CD8-positive, alpha-beta memory T cell (primary cell): ENCODE results near the gene COL25A1. TPM values are rescaled to one million over a fixed set of nuclear protein-coding genes. Genes with fewer than 3 reads are reported as not detected.

ENCODE experiments used
- CTCF ChIA-PET: fragments of 350-600 bp; sonication (Branson Sonifier 250); formaldehyde crosslinking; loops from one replicate; lab custom pipeline; 2021; ENCODE audit warnings: antibody characterized with exemption; lab: Charles Lee
- POLR2A ChIA-PET: fragments of 350-600 bp; sonication (Branson Sonifier 250); formaldehyde crosslinking; loops from one replicate; lab custom pipeline; 2021; ENCODE audit warnings: antibody characterized with exemption; lab: Charles Lee
- DNase-seq, 5 donors: peaks; one replicate each; pipeline versions ENCODE4 v3.0.0 to v3.0.0-alpha.2; 2020 to 2022; ENCODE audit warnings: mixed read lengths in 1 of 5
- H3K27ac ChIP-seq: one replicate; pipeline ENCODE4 v1.7.0; 2013; ENCODE audit warnings: low read depth, mild to moderate bottlenecking, low read length, moderate library complexity
- H3K27me3 ChIP-seq: 2 replicates; pipeline ENCODE4 v1.7.0; 2013; ENCODE audit warnings: low read length, mild to moderate bottlenecking; ENCODE audit not compliant: insufficient read depth, poor library complexity, severe bottlenecking
- H3K36me3 ChIP-seq: 2 replicates; pipeline ENCODE4 v1.7.0; 2013; ENCODE audit warnings: mild to moderate bottlenecking, low read length, moderate library complexity; ENCODE audit not compliant: insufficient read depth
- H3K4me1 ChIP-seq: 2 replicates; pipeline ENCODE4 v1.7.0; 2013; ENCODE audit warnings: mild to moderate bottlenecking, low read length, moderate library complexity; ENCODE audit not compliant: insufficient read depth
- H3K4me3 ChIP-seq: 2 replicates; pipeline ENCODE4 v1.7.0; 2013; ENCODE audit warnings: mild to moderate bottlenecking, low read length
- H3K9me3 ChIP-seq: 2 replicates; pipeline ENCODE4 v1.7.0; 2013; ENCODE audit warnings: mild to moderate bottlenecking, low read length
- H3K27ac Mint-ChIP-seq, 8 donors: one replicate each; pipeline ENCODE4 v1.8.0; 2020 to 2021; ENCODE audit warnings: mixed read lengths in 8 of 8, mild to moderate bottlenecking in 6 of 8, inconsistent platforms in 3 of 8, moderate library complexity in 3 of 8
- H3K27me3 Mint-ChIP-seq, 2 donors: one replicate each; pipeline ENCODE4 v1.8.0; 2020 to 2021; ENCODE audit warnings: mixed read lengths in 2 of 2, mild to moderate bottlenecking in 1 of 2, moderate library complexity in 1 of 2
- H3K36me3 Mint-ChIP-seq, 3 donors: one replicate each; pipeline ENCODE4 v1.8.0; 2020 to 2021; ENCODE audit warnings: mixed read lengths in 3 of 3, inconsistent platforms in 1 of 3, mild to moderate bottlenecking in 1 of 3
- H3K4me1 Mint-ChIP-seq, 3 donors: one replicate each; pipeline ENCODE4 v1.8.0; 2020 to 2021; ENCODE audit warnings: mixed read lengths in 3 of 3, inconsistent platforms in 1 of 3, mild to moderate bottlenecking in 1 of 3
- H3K4me3 Mint-ChIP-seq, 7 donors: one replicate each; pipeline ENCODE4 v1.8.0; 2020 to 2021; ENCODE audit warnings: mixed read lengths in 7 of 7, mild to moderate bottlenecking in 6 of 7, moderate library complexity in 4 of 7, inconsistent platforms in 2 of 7
- H3K9me3 Mint-ChIP-seq, 5 donors: one replicate each; pipeline ENCODE4 v1.8.0; 2020 to 2022; ENCODE audit warnings: mixed read lengths in 5 of 5, mild to moderate bottlenecking in 3 of 5, moderate library complexity in 2 of 5, inconsistent platforms in 1 of 5
- polyA plus RNA-seq: library from polyadenylated mRNA; unstranded; fragments of 300-500 nt; fragmentation: Illumina TruSeq; gene quantifications from one replicate; pipeline ENCODE4 v1.2.3, GENCODE V29; 2021
- total RNA-seq, 2 experiments: library from RNA; stranded (reverse); gene quantifications; one replicate each; pipeline ENCODE4 v1.2.3, GENCODE V29; 2021

Gene COL25A1
- total and polyA plus RNA-seq, 3 experiments from 2014 or later: not detected

GRCh38 chr4:108922191-108922590 is 380.3 kb downstream of the COL25A1 start:
- peaks cover 0 to 3% (median 0%) of the 10 kb centered on the region in 5 donors for H3K9me3 Mint-ChIP-seq
- H3K9me3 ChIP-seq: no peaks in the 10 kb centered on the region
- H3K4me1 Mint-ChIP-seq: no peaks in the 10 kb centered on the region
- H3K4me3 ChIP-seq: no peak overlapping the region
- H3K27me3 ChIP-seq: no peaks in the 10 kb centered on the region
- ChIA-PET POLR2A (no interaction called here), CTCF (no interaction called here)
- H3K4me1 ChIP-seq: no peaks in the 10 kb centered on the region
- DNase-seq: no peak
- no peak overlapping the region for H3K27ac Mint-ChIP-seq
- H3K36me3 ChIP-seq: no peaks in the 10 kb centered on the region
- no peaks in the 10 kb centered on the region for H3K27me3 Mint-ChIP-seq
- no peak overlapping the region for H3K4me3 Mint-ChIP-seq
- H3K36me3 Mint-ChIP-seq: no peaks in the 10 kb centered on the region
- H3K27ac ChIP-seq: no peak overlapping the region

- H3K4me1 ChIP-seq: no peaks in the 10 kb centered on the region
- H3K4me3 ChIP-seq: no peak overlapping the region
- Mint-ChIP-seq H3K4me1 (no peaks in the 10 kb centered on the region), H3K9me3 (no peaks in the 10 kb centered on the region), H3K27ac (no peak overlapping the region), H3K27me3 (peaks cover 0 to 3% of the 10 kb centered on the region in 2 donors), H3K4me3 (no peak overlapping the region), H3K36me3 (no peaks in the 10 kb centered on the region)
- no peak overlapping the region for H3K27ac ChIP-seq
- H3K36me3 ChIP-seq: no peaks in the 10 kb centered on the region
- ChIA-PET CTCF (no interaction called here), POLR2A (no interaction called here)
- DNase-seq: no peak
- no peaks in the 10 kb centered on the region for H3K27me3 ChIP-seq
- no peaks in the 10 kb centered on the region for H3K9me3 ChIP-seq
Observed at GRCh38 chr4:108920395-108921087, 381.9 kb downstream of the COL25A1 start.

GRCh38 chr4:108919226-108919893 is 383.1 kb downstream of the COL25A1 start:
- Mint-ChIP-seq H3K4me3 (no peak overlapping the region), H3K27me3 (peaks cover 0 to 3% of the 10 kb centered on the region in 2 donors), H3K4me1 (no peaks in the 10 kb centered on the region), H3K27ac (no peak overlapping the region), H3K9me3 (no peaks in the 10 kb centered on the region), H3K36me3 (no peaks in the 10 kb centered on the region)
- no peak overlapping the region for H3K4me3 ChIP-seq
- no peaks in the 10 kb centered on the region for H3K27me3 ChIP-seq
- H3K27ac ChIP-seq: no peak overlapping the region
- H3K4me1 ChIP-seq: no peaks in the 10 kb centered on the region
- H3K36me3 ChIP-seq: no peaks in the 10 kb centered on the region
- no peaks in the 10 kb centered on the region for H3K9me3 ChIP-seq
- ChIA-PET POLR2A (no interaction called here), CTCF (no interaction called here)
- DNase-seq: no peak

- H3K27ac ChIP-seq: no peak overlapping the region
- Mint-ChIP-seq H3K9me3 (no peaks in the 10 kb centered on the region), H3K4me1 (no peaks in the 10 kb centered on the region), H3K4me3 (no peak overlapping the region), H3K36me3 (no peaks in the 10 kb centered on the region), H3K27ac (no peak overlapping the region), H3K27me3 (peaks cover 0 to 3% of the 10 kb centered on the region in 2 donors)
- no peaks in the 10 kb centered on the region for H3K4me1 ChIP-seq
- H3K9me3 ChIP-seq: no peaks in the 10 kb centered on the region
- ChIA-PET CTCF (no interaction called here), POLR2A (no interaction called here)
- H3K4me3 ChIP-seq: no peak overlapping the region
- no peak for DNase-seq
- H3K27me3 ChIP-seq: no peaks in the 10 kb centered on the region
- no peaks in the 10 kb centered on the region for H3K36me3 ChIP-seq
Observed at GRCh38 chr4:108917255-108917654, 385.2 kb downstream of the COL25A1 start.

- POLR2A ChIA-PET: no interaction called here
- Histone ChIP-seq H3K9me3 (no peaks in the 10 kb centered on the region), H3K4me3 (no peak overlapping the region), H3K27ac (no peak overlapping the region), H3K27me3 (no peaks in the 10 kb centered on the region), H3K4me1 (no peaks in the 10 kb centered on the region), H3K36me3 (no peaks in the 10 kb centered on the region)
- no peak overlapping the region for H3K4me3 Mint-ChIP-seq
- no peaks in the 10 kb centered on the region for H3K4me1 Mint-ChIP-seq
- H3K36me3 Mint-ChIP-seq: no peaks in the 10 kb centered on the region
- no peak for DNase-seq
- no peaks in the 10 kb centered on the region for H3K9me3 Mint-ChIP-seq
- H3K27me3 Mint-ChIP-seq: peaks cover 2 to 7% of the 10 kb centered on the region in 2 donors
- CTCF ChIA-PET: no interaction called here
- H3K27ac Mint-ChIP-seq: no peak overlapping the region
Observed at GRCh38 chr4:108916638-108917037, 385.8 kb downstream of the COL25A1 start.

GRCh38 chr4:108906866-108907367 is 395.5 kb downstream of the COL25A1 start:
- Histone ChIP-seq H3K27ac (no peak overlapping the region), H3K4me1 (no peaks in the 10 kb centered on the region), H3K27me3 (no peaks in the 10 kb centered on the region), H3K36me3 (no peaks in the 10 kb centered on the region), H3K4me3 (no peak overlapping the region), H3K9me3 (no peaks in the 10 kb centered on the region)
- no peak overlapping the region for H3K4me3 Mint-ChIP-seq
- peaks cover under 1 to 16% of the 10 kb centered on the region in 2 donors for H3K27me3 Mint-ChIP-seq
- no peaks in the 10 kb centered on the region for H3K4me1 Mint-ChIP-seq
- H3K36me3 Mint-ChIP-seq: no peaks in the 10 kb centered on the region
- DNase-seq: no peak
- H3K9me3 Mint-ChIP-seq: no peaks in the 10 kb centered on the region
- no peak overlapping the region for H3K27ac Mint-ChIP-seq
- CTCF ChIA-PET: no interaction called here
- POLR2A ChIA-PET: no interaction called here

GRCh38 chr4:108906006-108906405 is 396.5 kb downstream of the COL25A1 start:
- no peak for DNase-seq
- POLR2A ChIA-PET: no interaction called here
- Histone ChIP-seq H3K27me3 (no peaks in the 10 kb centered on the region), H3K9me3 (no peaks in the 10 kb centered on the region), H3K4me3 (no peak overlapping the region), H3K27ac (no peak overlapping the region), H3K4me1 (no peaks in the 10 kb centered on the region), H3K36me3 (no peaks in the 10 kb centered on the region)
- Mint-ChIP-seq H3K4me3 (no peak overlapping the region), H3K36me3 (no peaks in the 10 kb centered on the region), H3K9me3 (no peaks in the 10 kb centered on the region), H3K27ac (no peak overlapping the region), H3K27me3 (peaks cover 0 to 9% of the 10 kb centered on the region in 2 donors), H3K4me1 (no peaks in the 10 kb centered on the region)
- CTCF ChIA-PET: no interaction called here

- H3K9me3 Mint-ChIP-seq: no peaks in the 10 kb centered on the region
- H3K27ac Mint-ChIP-seq: no peak overlapping the region
- Histone ChIP-seq H3K4me1 (no peaks in the 10 kb centered on the region), H3K9me3 (no peaks in the 10 kb centered on the region), H3K36me3 (no peaks in the 10 kb centered on the region), H3K27me3 (no peaks in the 10 kb centered on the region), H3K4me3 (no peak overlapping the region), H3K27ac (no peak overlapping the region)
- no peaks in the 10 kb centered on the region for H3K27me3 Mint-ChIP-seq
- no peaks in the 10 kb centered on the region for H3K4me1 Mint-ChIP-seq
- CTCF ChIA-PET: no interaction called here
- no peak for DNase-seq
- no peak overlapping the region for H3K4me3 Mint-ChIP-seq
- POLR2A ChIA-PET: no interaction called here
- no peaks in the 10 kb centered on the region for H3K36me3 Mint-ChIP-seq
Observed at GRCh38 chr4:108903464-108904221, 398.8 kb downstream of the COL25A1 start.
